ENCODE data around the gene CHST6.
"Not testable (repeated sequence)": the region's sequence is repeated elsewhere in the genome, so short reads cannot be mapped to it uniquely, and the experiment has no call there.

The CHST6 gene

DNA sequence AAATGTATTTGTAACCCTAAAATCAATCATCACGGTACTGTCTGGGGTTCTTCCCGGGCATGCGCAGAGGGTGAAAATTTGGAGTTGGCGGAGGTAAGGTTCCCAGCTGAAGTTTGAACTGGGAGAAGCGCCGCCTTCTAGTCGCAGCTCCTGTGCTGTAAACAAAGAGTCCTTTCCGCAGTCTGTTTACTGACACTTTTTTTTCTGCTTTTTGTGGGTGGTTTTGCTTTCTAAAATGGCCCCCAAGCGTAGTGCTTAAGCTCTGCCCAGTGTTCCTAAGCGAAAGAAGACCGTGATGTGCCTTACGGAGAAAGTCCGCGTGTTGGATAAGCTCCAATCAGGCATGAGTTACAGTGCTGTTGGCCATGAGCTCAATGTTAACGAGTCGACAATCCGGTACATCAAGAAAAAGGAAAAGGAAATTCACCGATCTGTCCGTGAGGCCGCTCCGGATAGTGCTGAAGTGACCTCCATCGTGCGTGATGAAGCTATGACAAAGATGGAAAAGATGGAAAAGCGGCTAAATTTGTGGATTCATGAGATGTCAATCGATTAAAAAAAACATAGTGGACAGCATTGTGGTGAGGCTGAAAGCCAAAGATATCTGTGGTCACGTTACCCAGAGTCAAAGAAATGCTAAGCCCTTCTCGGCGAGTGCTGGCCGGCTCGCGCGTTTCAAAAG is 61.4 kb downstream of the CHST6 start:
- peak; percentile 68 for DNase-seq

- DNase-seq: peak; percentile 67
These were observed 62.2 kb downstream of the CHST6 start, which contains the start of gene CFDP1 for GRCh38 chr16:75432828-75433731. Gene CFDP1 (minus strand): TSS chr16:75433503. CDS start chr16:75433352, 151 bp downstream.

GRCh38 chr16:75429621-75430403 is 65.4 kb downstream of the CHST6 start:
- DNase-seq: no peak

DNA sequence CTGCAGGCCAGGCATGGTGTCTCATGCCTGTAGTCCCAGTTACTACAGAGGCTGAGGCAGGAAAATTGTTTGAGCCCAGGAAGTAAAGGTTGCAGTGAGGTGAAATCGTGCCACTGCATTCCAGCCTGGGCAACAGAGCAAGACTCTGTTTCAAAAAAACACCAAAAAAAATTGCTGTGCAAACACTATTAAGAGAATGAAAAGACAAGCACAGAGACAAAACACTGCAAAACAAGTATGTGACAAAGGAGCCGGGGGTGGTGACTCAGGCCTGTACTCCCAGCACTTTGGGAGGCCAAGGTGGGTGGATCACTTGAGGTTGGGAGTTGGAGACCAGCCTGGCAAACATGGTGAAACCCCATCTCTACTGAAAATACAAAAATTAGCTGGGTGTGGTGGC is 68.7 kb downstream of the CHST6 start:
- not testable (repeated sequence) for DNase-seq

DNA sequence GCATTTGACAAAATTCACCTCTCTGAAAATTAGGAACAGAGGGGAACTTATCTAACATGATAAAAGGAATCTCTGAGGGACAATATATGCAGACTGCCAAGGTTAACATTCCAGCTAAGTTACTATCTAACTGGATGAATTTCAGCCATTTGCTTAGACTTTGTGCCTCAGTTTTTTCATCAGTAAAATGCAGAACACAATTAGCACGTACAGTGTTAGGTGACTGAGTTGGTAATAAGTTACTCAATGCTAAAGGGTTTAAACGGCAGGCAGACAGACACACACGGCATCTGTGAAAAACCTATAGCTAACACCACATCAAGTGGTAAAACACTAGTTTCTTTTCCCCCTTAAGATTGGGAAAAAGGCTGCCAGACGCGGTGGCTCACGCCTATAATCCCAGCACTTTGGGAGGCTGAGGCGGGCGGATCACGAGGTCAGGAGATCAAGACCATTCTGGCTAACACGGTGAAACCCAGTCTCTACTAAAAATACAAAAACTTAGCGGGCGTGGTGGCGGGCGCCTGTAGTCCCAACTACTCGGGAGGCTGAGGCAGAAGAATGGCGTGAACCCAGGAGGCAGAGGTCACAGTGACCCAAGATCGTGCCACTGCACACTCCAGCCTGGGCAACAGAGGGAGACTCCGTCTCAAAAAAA is 71.0 kb downstream of the CHST6 start:
- DNase-seq: not testable (repeated sequence)

- no peak for DNase-seq
These were observed 71.5 kb downstream of the CHST6 start for GRCh38 chr16:75423723-75424104.

Measured in DMS79 (cell line).